GM10847 (cell line): ENCODE results near the gene CST6.

Experiments
- POLR2A ChIP-seq: IDR thresholded peaks from 2 replicates; pipeline ENCODE4 v1.6.1; 2011; ENCODE audit not compliant: insufficient read length; ENCODE audit errors: extremely low read depth

Gene CST6

GRCh38 chr11:66020212-66020611 is 8.4 kb downstream of the CST6 start:
- no peak for TF ChIP-seq POLR2A

GRCh38 chr11:66020618-66021357 is 9.0 kb downstream of the CST6 start:
- TF ChIP-seq POLR2A = no peak

DNA sequence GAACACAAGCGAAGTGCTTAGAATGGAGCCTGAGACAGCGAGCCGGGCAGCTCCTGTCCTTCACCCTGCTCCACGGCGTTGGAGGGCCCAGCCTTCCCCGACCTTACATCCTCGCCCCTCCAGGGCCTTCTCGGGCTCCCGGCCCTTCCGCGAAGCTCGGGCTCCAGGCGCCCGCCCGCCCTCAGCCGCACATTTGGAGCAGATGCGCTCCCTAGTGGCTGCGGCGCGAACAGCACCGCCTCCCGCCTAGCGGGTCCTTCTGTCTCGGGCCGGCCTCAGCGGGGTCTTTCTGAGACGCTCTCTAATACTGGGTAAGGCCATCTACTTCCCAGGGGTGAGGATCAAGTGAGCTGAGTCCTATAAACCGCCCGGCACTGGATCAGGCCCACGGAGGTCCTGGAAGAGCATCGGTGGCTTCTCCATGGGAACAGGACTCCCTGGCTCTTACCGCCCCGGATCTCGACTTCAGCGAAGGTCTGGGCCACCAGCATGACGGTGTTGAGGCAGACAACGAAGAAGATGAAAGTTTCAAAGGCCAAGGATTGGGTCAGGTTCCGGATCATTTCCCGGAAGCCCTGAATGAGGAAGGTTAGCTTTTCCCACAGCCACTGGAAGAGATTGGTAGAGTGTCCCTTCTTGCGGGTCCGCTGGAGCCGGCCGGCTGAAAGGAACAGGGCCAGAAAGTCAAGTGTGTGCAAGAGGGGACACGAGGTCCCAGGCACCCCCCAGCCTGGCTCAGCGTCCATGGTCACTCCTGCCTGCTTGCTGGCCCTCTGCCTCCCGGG is 10.8 kb downstream of the CST6 start:
- no peak for TF ChIP-seq POLR2A

DNA sequence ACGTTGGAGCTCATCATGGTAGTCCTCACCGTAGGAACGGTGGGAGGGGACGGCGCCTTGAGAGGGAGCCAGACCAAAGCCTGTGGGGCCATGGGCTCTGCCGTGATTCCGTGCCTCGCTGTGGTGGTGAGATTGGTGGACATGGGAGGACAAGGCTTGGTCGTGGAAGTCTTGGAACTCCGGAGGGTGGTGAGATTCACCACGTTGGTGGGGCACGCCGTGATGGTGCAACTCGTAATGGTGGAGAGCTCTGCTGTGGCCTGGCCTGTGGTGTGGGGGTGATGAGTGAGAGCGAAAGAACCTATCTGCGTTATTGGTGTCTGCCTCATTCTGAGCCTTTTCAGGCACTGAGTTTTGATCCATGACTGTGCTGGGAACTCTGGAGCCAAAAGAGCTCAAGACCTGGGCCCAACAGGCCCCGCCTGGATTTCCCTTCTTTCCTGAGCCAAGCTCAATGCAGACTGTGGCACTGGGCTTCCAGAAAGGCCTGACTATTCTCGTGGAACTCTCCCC is 14.3 kb downstream of the CST6 start, which contains the start of gene CATSPER1:
CATSPER1 (minus strand) TSS at position 463 of the 513 bp plus-strand sequence; CDS start at position 363, 100 bp downstream.
- TF ChIP-seq POLR2A = no peak

DNA sequence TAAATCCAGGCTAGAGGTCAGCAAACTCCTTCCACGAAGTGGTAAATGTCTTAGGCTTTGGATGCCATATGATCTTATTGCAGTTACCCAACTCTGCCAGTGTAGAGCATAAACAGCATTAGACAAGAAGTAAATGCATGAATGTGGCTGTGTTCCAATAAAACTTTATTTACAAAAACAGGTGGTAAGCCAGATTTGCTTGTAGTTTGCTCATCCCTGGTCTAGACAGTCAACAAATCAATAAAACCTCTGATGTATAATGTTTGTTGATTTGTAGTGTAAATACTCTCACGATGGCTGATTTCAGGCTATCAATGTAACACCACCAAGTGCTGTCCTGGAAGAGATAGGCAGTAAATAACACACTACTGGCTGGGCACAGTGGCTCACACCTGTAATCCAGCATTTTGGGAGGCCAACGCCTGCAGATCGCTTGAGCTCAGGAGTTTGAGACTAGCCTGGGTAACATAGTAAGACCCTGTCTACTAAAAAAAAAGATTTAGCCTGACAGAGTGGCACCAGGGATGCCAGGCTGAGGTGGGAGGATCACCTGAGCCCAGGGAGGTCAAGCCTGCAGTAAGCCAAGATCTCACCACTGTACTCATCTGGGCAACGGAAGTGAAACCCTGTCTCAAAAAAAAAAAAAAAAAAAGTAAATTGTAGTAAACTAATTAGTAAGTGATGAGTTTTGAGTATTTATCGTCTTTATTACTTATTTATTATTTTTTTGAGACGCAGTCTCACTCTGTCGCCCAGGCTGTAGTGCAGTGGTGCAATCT is 21.3 kb downstream of the CST6 start:
- TF ChIP-seq POLR2A = no peak

DNA sequence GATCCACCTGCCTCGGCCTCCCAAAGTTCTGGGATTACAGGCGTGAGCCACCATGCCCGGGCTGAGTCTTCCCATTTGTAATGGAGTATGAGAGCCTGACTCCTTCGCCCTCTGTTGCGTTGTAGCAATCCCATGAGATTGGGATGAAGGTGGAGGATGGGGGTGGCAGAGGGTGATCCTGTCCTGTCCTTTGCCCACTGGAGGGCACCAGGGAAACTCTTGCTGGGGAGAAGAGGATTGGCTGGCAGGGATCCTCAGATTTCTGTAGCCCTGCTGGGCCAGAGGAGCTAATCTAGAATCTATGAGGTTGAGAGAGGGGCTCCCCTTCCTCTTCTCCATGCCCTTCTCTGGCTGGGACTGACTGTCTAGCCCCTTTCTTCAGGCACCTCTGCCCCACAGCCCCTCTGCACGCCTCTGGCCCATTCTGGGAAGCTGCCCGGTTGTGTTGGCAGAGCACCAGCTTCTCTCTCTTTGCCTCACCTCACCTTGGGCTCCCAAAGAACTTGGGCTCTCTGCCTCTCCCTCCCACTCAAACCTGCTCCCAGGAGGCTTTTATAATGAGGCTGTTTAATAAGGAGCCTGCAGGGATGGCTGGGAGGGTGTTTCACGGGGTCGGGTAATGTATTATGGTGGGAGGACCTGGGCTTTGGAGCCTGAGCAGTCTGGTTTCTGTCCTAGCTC is 24.0 kb downstream of the CST6 start:
- TF ChIP-seq POLR2A = no peak

GRCh38 chr11:66036334-66036710 is 24.5 kb downstream of the CST6 start:
- no peak for TF ChIP-seq POLR2A

- no peak for TF ChIP-seq POLR2A
Observed at GRCh38 chr11:66037327-66037726, 25.5 kb downstream of the CST6 start.

- no peak for TF ChIP-seq POLR2A
Observed at GRCh38 chr11:66039765-66040164, 28.0 kb downstream of the CST6 start.

- TF ChIP-seq POLR2A = no peak
Observed at GRCh38 chr11:66042227-66042995, 30.6 kb downstream of the CST6 start.

GRCh38 chr11:66042996-66043906 is 31.4 kb downstream of the CST6 start:
- TF ChIP-seq POLR2A = no peak

DNA sequence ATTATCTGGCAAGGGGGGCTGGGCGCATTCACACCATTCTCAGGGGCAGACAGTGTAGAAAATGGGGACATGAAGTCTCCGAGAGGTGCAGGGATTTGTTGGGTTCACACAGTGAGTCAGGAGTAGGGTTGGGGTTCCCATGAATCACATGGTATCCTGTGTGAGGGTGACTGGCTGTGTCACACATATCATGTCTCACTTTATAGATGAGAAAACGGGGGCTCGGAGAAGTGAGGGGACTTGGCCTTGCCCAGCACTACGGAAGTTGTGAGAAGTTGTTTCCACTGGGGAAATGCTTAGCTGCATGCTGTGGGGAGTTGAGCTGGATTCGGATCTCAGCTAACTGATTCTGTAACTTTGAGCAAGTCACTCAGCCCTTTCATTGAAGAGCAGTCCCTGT is 32.9 kb downstream of the CST6 start:
- no peak for TF ChIP-seq POLR2A

DNA sequence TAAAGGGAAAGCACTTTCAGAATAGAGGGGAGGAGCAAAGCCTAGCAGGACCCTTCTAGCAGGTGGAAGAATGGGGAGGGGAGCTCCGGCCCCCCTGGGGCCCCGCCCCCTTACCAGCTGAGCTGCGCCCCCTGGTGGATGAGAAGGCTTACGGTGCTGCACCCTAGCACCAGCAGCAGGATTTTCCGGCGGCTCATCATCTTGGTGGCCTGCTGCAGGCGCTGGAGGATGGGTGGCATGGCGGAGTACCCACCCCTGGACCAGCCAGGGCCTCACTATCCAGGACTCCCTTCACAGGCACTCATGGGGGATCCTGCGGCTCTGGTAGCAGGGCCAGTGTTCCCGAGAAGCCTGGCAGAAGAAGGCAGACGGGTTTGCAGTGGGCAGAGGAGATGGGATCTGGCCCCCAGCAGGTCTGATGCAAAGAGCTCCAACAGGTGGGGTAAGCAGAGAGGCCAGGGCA is 33.4 kb downstream of the CST6 start:
- TF ChIP-seq POLR2A = no peak
